ENCODE results near the gene TARS1. TPM values are rescaled to one million over a fixed set of nuclear protein-coding genes. Genes with fewer than 3 reads are reported as not detected.

TARS1 gene
- total RNA-seq, 2 donors from 2014 or later, result 41.2 to 74.1 TPM

GRCh38 chr5:33482335-33482734 lies 41.6 kb downstream of the TARS1 start:
- no peak for TF ChIP-seq CTCF (IDR thresholded peaks at IDR 0.05)
- H3K4me1 ChIP-seq (ENCODE audit: control insufficient read depth in 1 of 2, low read depth in 2 of 2), result no peaks in the 10 kb centered on the region
- H3K36me3 ChIP-seq, result no peaks in the 10 kb centered on the region
- H3K27me3 ChIP-seq (replicated peaks; ENCODE audit: insufficient read depth), result no peaks in the 10 kb centered on the region
- no peaks in the 10 kb centered on the region for H3K9me3 ChIP-seq
- no peak overlapping the region for H3K4me3 ChIP-seq
- no peak overlapping the region for H3K27ac ChIP-seq
- ATAC-seq (ENCODE audit: insufficient number of reproducible peaks, low FRiP score, low read depth) (no peak), DNase-seq (ENCODE audit: low spot score) (no peak)

- Histone ChIP-seq H3K27me3 (replicated peaks; ENCODE audit: insufficient read depth) (no peaks in the 10 kb centered on the region), H3K4me3 (no peak overlapping the region), H3K4me1 (ENCODE audit: control insufficient read depth in 1 of 2, low read depth in 2 of 2) (no peaks in the 10 kb centered on the region), H3K9me3 (no peaks in the 10 kb centered on the region), H3K27ac (no peak overlapping the region), H3K36me3 (no peaks in the 10 kb centered on the region)
- DNase-seq (ENCODE audit: low spot score), result no peak
- no peak for TF ChIP-seq CTCF (IDR thresholded peaks at IDR 0.05)
- no peak for ATAC-seq (ENCODE audit: insufficient number of reproducible peaks, low FRiP score, low read depth)
Measured at GRCh38 chr5:33487236-33487635, 46.5 kb downstream of the TARS1 start.

- Histone ChIP-seq H3K9me3 (no peaks in the 10 kb centered on the region), H3K27me3 (replicated peaks; ENCODE audit: insufficient read depth) (no peaks in the 10 kb centered on the region), H3K36me3 (no peaks in the 10 kb centered on the region), H3K4me3 (no peak overlapping the region), H3K4me1 (ENCODE audit: control insufficient read depth in 1 of 2, low read depth in 2 of 2) (no peaks in the 10 kb centered on the region), H3K27ac (no peak overlapping the region)
- DNase-seq (ENCODE audit: low spot score) (no peak), ATAC-seq (ENCODE audit: insufficient number of reproducible peaks, low FRiP score, low read depth) (no peak)
- no peak for TF ChIP-seq CTCF (IDR thresholded peaks at IDR 0.05)
Measured at GRCh38 chr5:33488558-33489355, 48.0 kb downstream of the TARS1 start.

- TF ChIP-seq CTCF (IDR thresholded peaks at IDR 0.05), result no peak
Measured at GRCh38 chr5:33489481-33490067, 48.8 kb downstream of the TARS1 start.

GRCh38 chr5:33490071-33490665 lies 49.4 kb downstream of the TARS1 start:
- DNase-seq (ENCODE audit: low spot score) (no peak), ATAC-seq (ENCODE audit: insufficient number of reproducible peaks, low FRiP score, low read depth) (no peak)
- H3K9me3 ChIP-seq, result no peaks in the 10 kb centered on the region
- H3K27ac ChIP-seq, result no peak overlapping the region
- H3K36me3 ChIP-seq, result no peaks in the 10 kb centered on the region
- no peak overlapping the region for H3K4me3 ChIP-seq
- H3K4me1 ChIP-seq (ENCODE audit: control insufficient read depth in 1 of 2, low read depth in 2 of 2), result no peaks in the 10 kb centered on the region
- TF ChIP-seq CTCF (IDR thresholded peaks at IDR 0.05), result no peak
- no peaks in the 10 kb centered on the region for H3K27me3 ChIP-seq (replicated peaks; ENCODE audit: insufficient read depth)

More at GRCh38 chr5:33489481-33490067, 48.8 kb downstream of the TARS1 start:
- H3K4me3 ChIP-seq, result no peak overlapping the region
- no peaks in the 10 kb centered on the region for H3K27me3 ChIP-seq (replicated peaks; ENCODE audit: insufficient read depth)
- no peaks in the 10 kb centered on the region for H3K36me3 ChIP-seq
- H3K9me3 ChIP-seq, result no peaks in the 10 kb centered on the region
- H3K27ac ChIP-seq, result no peak overlapping the region
- no peak for DNase-seq (ENCODE audit: low spot score)
- ATAC-seq (ENCODE audit: insufficient number of reproducible peaks, low FRiP score, low read depth), result no peak
- no peaks in the 10 kb centered on the region for H3K4me1 ChIP-seq (ENCODE audit: control insufficient read depth in 1 of 2, low read depth in 2 of 2)
